Esophagus muscularis mucosa (tissue), 2 donors: ENCODE data around the gene PDPR.
"Not testable (repeated sequence)": the region's sequence is repeated elsewhere in the genome, so short reads cannot be mapped to it uniquely, and the experiment has no call there.

Source experiments
- POLR2A ChIP-seq: fragments of 450-650 bp; IDR thresholded peaks from one replicate; pipeline ENCODE4 v1.6.1; 2017; ENCODE audit warnings: antibody characterized with exemption, moderate library complexity, mild to moderate bottlenecking, low read depth
- POLR2AphosphoS5 ChIP-seq, 2 donors: sonication (generic); formaldehyde crosslinking; IDR thresholded peaks; one replicate each; pipeline ENCODE4 v1.6.1; 2017; ENCODE audit warnings: antibody characterized with exemption in 2 of 2

GRCh38 chr16:70094096-70094495 is 20.0 kb upstream of the PDPR start:
- not testable (repeated sequence) for TF ChIP-seq POLR2AphosphoS5 (IDR thresholded peaks at IDR 0.05); POLR2A
